NT2/D1 (cell line): ENCODE data around the gene SPAM1.

ENCODE experiments used
- DNase-seq: peaks from one replicate; pipeline ENCODE4 v3.0.0-alpha.2; 2011; ENCODE audit warnings: low read depth, low spot score
- H3K27me3 ChIP-seq: 2 replicates; pipeline ENCODE4 v1.6.0; 2011; ENCODE audit warnings: mild to moderate bottlenecking; ENCODE audit not compliant: insufficient read length, insufficient read depth
- H3K36me3 ChIP-seq: 2 replicates; pipeline ENCODE4 v1.6.1; 2011; ENCODE audit warnings: mild to moderate bottlenecking, low read length, mixed read lengths; ENCODE audit not compliant: insufficient read depth, insufficient read length
- H3K4me1 ChIP-seq: 2 replicates; pipeline ENCODE4 v1.5.1; 2011; ENCODE audit not compliant: insufficient read depth, insufficient read length
- H3K4me3 ChIP-seq: 2 replicates; pipeline ENCODE4 v1.5.1; 2011; ENCODE audit warnings: low read depth; ENCODE audit not compliant: insufficient read length
- H3K9ac ChIP-seq: 2 replicates; pipeline ENCODE4 v1.6.0; 2011; ENCODE audit warnings: low read depth; ENCODE audit not compliant: insufficient read length
- H3K9me3 ChIP-seq: 2 replicates; pipeline ENCODE4 v1.5.1; 2011; ENCODE audit warnings: mild to moderate bottlenecking, low read length; ENCODE audit not compliant: insufficient read depth
- SUZ12 ChIP-seq: IDR thresholded peaks from 2 replicates; pipeline ENCODE4 v1.6.1; 2011; ENCODE audit not compliant: insufficient read length, insufficient read depth; ENCODE audit errors: extremely low read depth
- YY1 ChIP-seq: IDR thresholded peaks from 2 replicates; pipeline ENCODE4 v1.6.1; 2011; ENCODE audit not compliant: insufficient read length, insufficient read depth
- ZNF274 ChIP-seq: IDR thresholded peaks from 2 replicates; pipeline ENCODE4 v1.6.1; 2011; ENCODE audit warnings: mild to moderate bottlenecking, low read depth, low read length

Gene SPAM1

DNA sequence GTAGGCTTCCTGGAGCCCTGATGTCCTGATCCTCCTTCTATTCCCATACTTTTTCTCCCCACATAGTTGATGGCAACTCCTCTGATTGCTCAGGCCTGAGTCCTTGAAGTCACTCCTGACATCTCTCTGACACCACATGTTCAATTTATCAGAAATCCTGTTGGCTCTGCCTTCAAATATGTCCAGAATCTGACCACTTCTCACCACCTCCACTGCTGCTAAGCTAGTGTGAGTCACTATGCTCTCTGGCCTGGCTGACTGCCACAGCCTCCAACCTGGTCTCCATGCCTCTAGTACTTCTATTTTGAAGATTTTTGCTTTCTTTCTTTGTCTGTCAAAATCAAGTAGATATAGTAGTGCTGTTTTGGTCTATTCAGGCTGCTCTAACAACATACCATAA, 54.8 kb downstream of the SPAM1 start:
- H3K4me3 ChIP-seq, result no peak overlapping the region
- TF ChIP-seq YY1, result no peak
- no peak for TF ChIP-seq SUZ12
- TF ChIP-seq ZNF274, result no peak
- no peak for DNase-seq

DNA sequence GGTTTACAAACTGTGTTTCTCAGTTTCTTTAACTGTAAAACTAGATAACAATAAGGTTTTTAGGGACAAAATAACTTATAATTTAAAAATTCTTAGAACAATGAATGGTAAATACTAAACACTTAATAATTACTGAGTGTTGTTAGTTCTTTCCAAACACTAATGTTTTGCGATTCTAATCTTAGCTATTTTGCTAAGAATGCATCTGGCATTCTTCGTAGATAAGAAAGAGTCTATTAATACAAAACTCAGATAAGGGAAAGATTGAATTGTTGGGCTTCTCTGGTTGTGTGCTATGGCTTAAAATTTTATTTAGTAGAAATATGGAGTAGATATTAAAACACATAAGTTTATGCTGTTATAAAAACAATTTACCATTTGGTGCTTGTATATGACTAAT, 62.4 kb downstream of the SPAM1 start:
- TF ChIP-seq SUZ12 (no peak), YY1 (no peak), ZNF274 (no peak)
- no peak for DNase-seq
- H3K4me1 ChIP-seq, result no peaks in the 10 kb centered on the region
- no peaks in the 10 kb centered on the region for H3K36me3 ChIP-seq
- no peak overlapping the region for H3K9ac ChIP-seq
- no peak overlapping the region for H3K4me3 ChIP-seq
- no peaks in the 10 kb centered on the region for H3K9me3 ChIP-seq
- no peaks in the 10 kb centered on the region for H3K27me3 ChIP-seq

More for the DNA sequence above, 54.8 kb downstream of the SPAM1 start:
- Histone ChIP-seq H3K27me3 (no peaks in the 10 kb centered on the region), H3K4me1 (no peaks in the 10 kb centered on the region), H3K36me3 (no peaks in the 10 kb centered on the region), H3K9ac (no peak overlapping the region), H3K9me3 (no peaks in the 10 kb centered on the region)

DNA sequence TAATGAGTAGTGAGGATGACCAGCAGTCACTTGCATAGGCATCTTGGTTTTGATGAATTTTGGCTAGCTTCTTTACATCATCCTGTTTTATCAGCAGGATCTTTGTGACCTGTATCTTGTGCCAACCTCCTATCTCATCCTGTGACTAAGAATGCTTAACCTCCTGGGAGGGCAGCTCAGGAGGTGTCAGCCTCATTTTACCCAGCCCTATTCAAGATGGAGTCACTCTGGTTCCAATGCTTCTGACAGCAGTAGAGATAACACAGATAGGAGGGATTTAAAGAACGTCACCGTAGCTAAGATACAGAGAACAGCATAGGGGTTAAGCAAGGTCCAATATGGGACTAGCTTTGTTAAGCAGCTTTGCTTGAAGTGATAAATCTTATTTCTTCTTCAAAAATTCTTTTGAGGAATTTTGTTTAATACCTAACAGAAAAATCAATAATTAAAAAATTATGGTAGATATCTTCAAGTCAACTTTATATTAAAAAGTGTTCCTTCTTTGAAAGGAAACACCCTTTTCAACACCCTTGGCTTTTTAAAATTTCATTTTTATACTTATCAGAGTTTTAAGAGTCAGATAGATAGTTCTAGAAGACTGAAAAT, 68.0 kb downstream of the SPAM1 start:
- Histone ChIP-seq H3K4me1 (no peaks in the 10 kb centered on the region), H3K9me3 (no peaks in the 10 kb centered on the region), H3K36me3 (no peaks in the 10 kb centered on the region), H3K9ac (no peak overlapping the region), H3K4me3 (no peak overlapping the region), H3K27me3 (no peaks in the 10 kb centered on the region)
- DNase-seq, result no peak
- TF ChIP-seq ZNF274 (no peak), YY1 (no peak), SUZ12 (no peak)

DNA sequence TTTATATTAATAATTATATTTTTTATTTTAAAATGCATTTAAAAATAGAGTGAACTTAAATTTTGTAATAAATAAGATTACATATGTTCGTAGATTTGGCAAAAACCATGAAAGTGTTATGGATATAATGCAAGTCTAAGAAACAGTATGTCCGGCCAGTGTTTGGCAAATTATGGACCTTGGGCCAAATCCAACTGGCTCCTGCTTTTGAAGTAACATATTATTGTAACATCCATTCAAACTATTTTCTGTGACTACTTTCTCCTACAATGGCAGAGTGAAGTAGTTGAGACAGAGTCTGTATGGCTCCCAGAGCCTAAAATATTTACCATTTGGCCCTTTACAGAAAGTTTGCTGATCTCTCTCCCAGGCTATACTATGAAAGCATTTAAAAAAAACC, 69.0 kb downstream of the SPAM1 start:
- Histone ChIP-seq H3K27me3 (no peaks in the 10 kb centered on the region), H3K9me3 (no peaks in the 10 kb centered on the region), H3K4me1 (no peaks in the 10 kb centered on the region), H3K4me3 (no peak overlapping the region), H3K9ac (no peak overlapping the region), H3K36me3 (no peaks in the 10 kb centered on the region)
- no peak for TF ChIP-seq SUZ12
- TF ChIP-seq YY1, result no peak
- TF ChIP-seq ZNF274, result no peak
- DNase-seq, result no peak

DNA sequence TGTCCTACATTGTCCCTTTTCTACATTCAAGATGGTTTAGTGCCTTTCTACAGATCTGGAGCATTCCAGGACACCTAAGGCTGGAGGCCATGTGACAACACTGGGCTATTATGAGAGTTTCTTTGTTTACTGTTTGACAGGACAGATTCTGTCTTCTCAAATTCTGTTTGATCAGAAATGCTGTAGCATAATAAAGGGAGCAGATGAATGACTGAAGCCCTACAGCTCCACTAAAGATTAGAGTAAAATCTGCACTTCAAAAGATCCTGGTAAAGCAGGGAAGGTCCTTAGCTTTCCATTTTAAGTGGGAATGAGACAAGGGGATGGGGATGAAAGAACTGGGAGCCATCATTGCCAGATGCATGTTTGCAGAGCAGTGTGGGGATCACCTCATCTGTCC, 69.4 kb downstream of the SPAM1 start:
- peak; percentile 38 for DNase-seq
- Histone ChIP-seq H3K9ac (no peak overlapping the region), H3K27me3 (no peaks in the 10 kb centered on the region), H3K4me3 (no peak overlapping the region), H3K9me3 (no peaks in the 10 kb centered on the region), H3K36me3 (no peaks in the 10 kb centered on the region), H3K4me1 (no peaks in the 10 kb centered on the region)
- no peak for TF ChIP-seq ZNF274
- TF ChIP-seq YY1, result no peak
- TF ChIP-seq SUZ12, result no peak

DNA sequence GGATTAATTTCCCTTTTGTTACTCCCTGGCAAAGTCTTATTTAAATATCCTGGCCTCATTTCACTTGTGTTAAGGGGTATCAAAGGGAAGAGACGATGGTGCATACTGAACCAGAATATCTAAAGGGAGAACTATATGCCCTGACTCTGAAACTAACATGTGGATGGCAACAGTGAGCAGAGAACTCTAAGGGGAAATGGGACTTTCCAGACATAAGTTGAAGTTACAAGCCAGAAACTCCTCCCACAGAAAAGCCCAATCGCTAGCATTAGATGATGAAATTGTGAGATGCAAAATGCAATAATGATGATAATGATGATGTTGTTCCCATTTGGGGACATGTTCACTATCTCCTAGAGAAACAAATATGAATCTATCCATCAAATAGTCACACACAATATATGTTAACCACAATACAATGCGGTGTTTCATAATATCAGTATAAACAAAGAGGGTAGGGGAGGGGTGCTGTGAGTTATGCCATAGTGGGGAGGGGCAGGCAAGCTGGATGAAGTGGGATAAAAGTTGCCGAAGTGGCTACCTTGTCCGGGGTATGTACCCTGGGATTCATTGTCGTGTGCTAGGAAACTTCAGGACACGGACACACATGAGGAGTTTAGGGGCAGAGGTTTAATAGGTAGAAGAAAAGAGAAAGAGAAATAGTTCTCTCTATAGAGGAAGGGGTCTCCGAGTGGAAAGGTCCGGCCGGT, 70.7 kb downstream of the SPAM1 start:
- H3K9ac ChIP-seq, result no peak overlapping the region
- no peaks in the 10 kb centered on the region for H3K27me3 ChIP-seq
- DNase-seq, result no peak
- no peaks in the 10 kb centered on the region for H3K36me3 ChIP-seq
- H3K9me3 ChIP-seq, result peaks cover 5% of the 10 kb centered on the region; the same call in 1 of the 2 replicates
- TF ChIP-seq YY1 (no peak), SUZ12 (no peak), ZNF274 (no peak)
- no peak overlapping the region for H3K4me3 ChIP-seq
- no peaks in the 10 kb centered on the region for H3K4me1 ChIP-seq

DNA sequence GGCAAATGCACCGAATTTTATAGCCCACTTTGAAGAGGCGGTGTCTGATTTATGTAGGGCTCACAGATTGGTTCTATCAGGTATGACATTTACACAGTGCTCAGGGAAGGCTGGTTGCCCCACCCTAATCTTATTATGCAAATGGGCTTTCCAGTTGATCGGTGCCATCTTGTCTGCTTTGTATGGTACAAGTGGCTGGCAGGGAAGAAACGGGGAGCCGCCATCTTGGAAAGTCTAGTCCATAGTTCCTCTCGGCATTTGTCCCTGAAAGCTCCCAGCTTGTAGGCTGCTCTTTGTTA, 71.2 kb downstream of the SPAM1 start:
- no peak for TF ChIP-seq ZNF274
- no peak for TF ChIP-seq SUZ12
- no peak for TF ChIP-seq YY1
- DNase-seq, result no peak
- peaks cover 10% of the 10 kb centered on the region; the same call in 1 of the 2 replicates for H3K9me3 ChIP-seq
- no peaks in the 10 kb centered on the region for H3K4me1 ChIP-seq
- no peak overlapping the region for H3K9ac ChIP-seq
- H3K27me3 ChIP-seq, result no peaks in the 10 kb centered on the region
- no peak overlapping the region for H3K4me3 ChIP-seq
- H3K36me3 ChIP-seq, result no peaks in the 10 kb centered on the region

DNA sequence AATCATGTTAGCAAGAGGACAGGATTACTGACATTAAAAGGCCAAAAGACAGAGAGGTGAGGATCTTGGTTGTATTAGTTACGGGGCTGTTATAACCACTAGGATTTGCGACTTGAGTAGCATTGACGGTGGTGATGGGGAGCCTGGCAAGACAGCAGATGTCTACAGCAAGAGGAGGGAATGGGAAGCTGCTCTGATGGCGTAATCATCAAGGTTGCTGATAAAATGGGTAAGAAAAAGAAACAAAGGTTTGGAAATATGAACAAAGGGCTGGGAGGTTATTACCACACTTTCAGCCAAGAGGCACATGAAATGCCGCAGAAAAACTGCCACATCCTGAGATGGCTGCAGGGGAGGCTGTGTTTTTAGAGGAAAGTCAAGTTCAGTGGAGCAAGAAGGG, 73.9 kb downstream of the SPAM1 start:
- no peak overlapping the region for H3K4me3 ChIP-seq
- no peak for DNase-seq
- H3K27me3 ChIP-seq, result no peaks in the 10 kb centered on the region
- no peaks in the 10 kb centered on the region for H3K4me1 ChIP-seq
- TF ChIP-seq SUZ12 (no peak), ZNF274 (no peak), YY1 (no peak)
- H3K36me3 ChIP-seq, result no peaks in the 10 kb centered on the region
- no peak overlapping the region for H3K9ac ChIP-seq
- H3K9me3 ChIP-seq, result peaks cover 15% of the 10 kb centered on the region; the same call in 1 of the 2 replicates
